Activated naive CD8-positive, alpha-beta T cell treated with anti-CD3 and anti-CD28 coated beads, Interleukin-2, amount 10 ng/mL, durations not matched to agents 7 days and 5 days (primary cell): ENCODE data around the gene FHIT. TPM values are rescaled to one million over a fixed set of nuclear protein-coding genes. Genes with fewer than 3 reads are reported as not detected.

Experiments used
- ATAC-seq: fragments of 150-1000 bp; cut with Tn5 transposase; one replicate; pipeline ENCODE4 v1.10.0; 2021; ENCODE audit warnings: low read depth, moderate library complexity
- POLR2A ChIA-PET: fragments of 350-600 bp; sonication (Branson Sonifier 250); formaldehyde crosslinking; loops from one replicate; lab custom pipeline; 2021; ENCODE audit warnings: antibody characterized with exemption; lab: Charles Lee
- DNase-seq: peaks from one replicate; pipeline ENCODE4 v3.0.0; 2021
- H3K27ac Mint-ChIP-seq: one replicate; pipeline ENCODE4 v1.8.0; 2022; ENCODE audit warnings: mild to moderate bottlenecking, mixed read lengths
- H3K27me3 Mint-ChIP-seq: one replicate; pipeline ENCODE4 v1.8.0; 2022; ENCODE audit warnings: mild to moderate bottlenecking, moderate library complexity, mixed read lengths
- H3K36me3 Mint-ChIP-seq: one replicate; pipeline ENCODE4 v1.8.0; 2021; ENCODE audit warnings: mild to moderate bottlenecking, mixed read lengths
- H3K4me1 Mint-ChIP-seq: one replicate; pipeline ENCODE4 v1.8.0; 2021; ENCODE audit warnings: mixed read lengths
- H3K4me3 Mint-ChIP-seq: one replicate; pipeline ENCODE4 v1.8.0; 2022; ENCODE audit warnings: mild to moderate bottlenecking, moderate library complexity, mixed read lengths
- H3K9me3 Mint-ChIP-seq: one replicate; pipeline ENCODE4 v1.8.0; 2021; ENCODE audit warnings: mixed read lengths
- total RNA-seq, 2 experiments: library from RNA; stranded (reverse); gene quantifications; one replicate each; pipeline ENCODE4 v1.2.3, GENCODE V29; 2021

Gene FHIT
- total RNA-seq, 2 experiments from 2014 or later = 3.7 to 5.8 TPM

DNA sequence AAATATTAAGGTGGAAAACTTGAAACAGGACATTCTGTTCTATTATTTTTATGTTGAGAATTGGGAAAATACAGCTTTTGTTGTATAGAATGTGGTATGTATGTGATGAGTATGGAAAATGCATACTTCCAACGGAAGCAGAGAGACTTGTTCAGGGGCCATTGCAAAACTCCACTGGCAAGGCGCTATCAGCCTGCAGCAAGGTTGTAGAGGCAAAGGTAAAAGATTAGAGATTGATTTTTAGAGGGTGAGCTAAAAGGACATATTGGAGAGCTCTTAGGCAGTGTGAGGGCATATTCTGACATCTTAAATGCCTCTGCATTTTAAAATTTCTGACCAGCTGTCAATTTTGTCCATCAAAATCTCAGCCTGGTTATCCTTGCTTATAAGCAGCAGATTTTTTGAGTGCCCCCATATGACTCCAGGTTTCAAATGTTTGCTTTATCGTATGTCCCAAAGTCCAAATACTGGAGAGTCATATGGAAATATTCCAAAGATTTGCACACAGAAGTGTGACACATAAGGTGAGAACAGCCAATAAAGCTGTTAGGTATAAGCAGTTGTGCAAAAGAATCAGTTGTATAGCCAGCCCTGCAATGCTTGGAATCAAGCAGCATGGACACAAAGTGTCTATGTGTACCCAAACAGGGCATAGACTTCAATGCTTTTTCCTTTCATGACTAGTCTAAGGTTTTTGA, 829.4 kb downstream of the FHIT start:
- peaks cover 4% of the 10 kb centered on the region for H3K9me3 Mint-ChIP-seq
- ATAC-seq (no peak), DNase-seq (no peak)
- H3K36me3 Mint-ChIP-seq = no peaks in the 10 kb centered on the region
- H3K27ac Mint-ChIP-seq = no peak overlapping the region
- H3K27me3 Mint-ChIP-seq = no peaks in the 10 kb centered on the region
- H3K4me3 Mint-ChIP-seq = no peak overlapping the region
- POLR2A ChIA-PET = no interaction called here
- no peaks in the 10 kb centered on the region for H3K4me1 Mint-ChIP-seq

GRCh38 chr3:60417576-60417975, 833.7 kb downstream of the FHIT start:
- Mint-ChIP-seq H3K36me3 (no peaks in the 10 kb centered on the region), H3K27ac (no peak overlapping the region), H3K9me3 (peaks cover 10% of the 10 kb centered on the region), H3K27me3 (no peaks in the 10 kb centered on the region), H3K4me1 (no peaks in the 10 kb centered on the region), H3K4me3 (no peak overlapping the region)
- POLR2A ChIA-PET = no interaction called here
- DNase-seq (no peak), ATAC-seq (no peak)

DNA sequence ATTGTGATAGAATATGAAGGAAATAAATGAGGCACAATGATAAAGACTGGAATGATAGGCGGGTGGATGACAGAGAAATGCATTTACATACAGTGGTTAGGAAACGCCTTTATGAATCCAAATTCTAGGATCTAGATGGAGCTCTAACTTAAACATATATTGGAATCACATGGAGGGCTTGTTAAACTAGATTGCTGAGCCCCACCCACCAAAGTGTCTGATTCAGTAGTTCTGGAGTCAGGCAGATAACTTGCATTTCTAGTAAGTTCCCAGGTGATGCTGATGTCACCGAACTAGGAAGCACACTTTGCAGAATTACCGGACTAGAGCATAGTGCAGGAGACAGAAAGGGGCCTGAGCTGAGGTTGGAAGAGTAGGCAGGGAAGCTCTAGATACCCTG, 837.2 kb downstream of the FHIT start:
- H3K4me3 Mint-ChIP-seq = no peak overlapping the region
- H3K4me1 Mint-ChIP-seq = no peaks in the 10 kb centered on the region
- ATAC-seq (no peak), DNase-seq (no peak)
- H3K27me3 Mint-ChIP-seq = peaks cover 2% of the 10 kb centered on the region
- H3K27ac Mint-ChIP-seq = no peak overlapping the region
- no peaks in the 10 kb centered on the region for H3K36me3 Mint-ChIP-seq
- H3K9me3 Mint-ChIP-seq = peaks cover 12% of the 10 kb centered on the region
- POLR2A ChIA-PET = no interaction called here

- Mint-ChIP-seq H3K27me3 (peaks cover 2% of the 10 kb centered on the region), H3K36me3 (no peaks in the 10 kb centered on the region), H3K27ac (no peak overlapping the region), H3K9me3 (peaks cover 12% of the 10 kb centered on the region), H3K4me1 (no peaks in the 10 kb centered on the region), H3K4me3 (no peak overlapping the region)
- no peak for DNase-seq
- POLR2A ChIA-PET = no interaction called here
- no peak for ATAC-seq
These were observed 837.7 kb downstream of the FHIT start for GRCh38 chr3:60413551-60413950.

GRCh38 chr3:60403866-60404265, 847.4 kb downstream of the FHIT start:
- H3K36me3 Mint-ChIP-seq = no peaks in the 10 kb centered on the region
- H3K4me1 Mint-ChIP-seq = no peaks in the 10 kb centered on the region
- no peaks in the 10 kb centered on the region for H3K27me3 Mint-ChIP-seq
- DNase-seq (no peak), ATAC-seq (no peak)
- H3K4me3 Mint-ChIP-seq = no peak overlapping the region
- POLR2A ChIA-PET = no interaction called here
- H3K9me3 Mint-ChIP-seq = peaks cover 9% of the 10 kb centered on the region
- H3K27ac Mint-ChIP-seq = no peak overlapping the region

- Mint-ChIP-seq H3K36me3 (no peaks in the 10 kb centered on the region), H3K27ac (no peak overlapping the region), H3K4me3 (no peak overlapping the region), H3K27me3 (no peaks in the 10 kb centered on the region), H3K4me1 (no peaks in the 10 kb centered on the region), H3K9me3 (peaks cover 8% of the 10 kb centered on the region)
- ATAC-seq (no peak), DNase-seq (no peak)
- POLR2A ChIA-PET = no interaction called here
These were observed 848.3 kb downstream of the FHIT start for GRCh38 chr3:60402931-60403330.

DNA sequence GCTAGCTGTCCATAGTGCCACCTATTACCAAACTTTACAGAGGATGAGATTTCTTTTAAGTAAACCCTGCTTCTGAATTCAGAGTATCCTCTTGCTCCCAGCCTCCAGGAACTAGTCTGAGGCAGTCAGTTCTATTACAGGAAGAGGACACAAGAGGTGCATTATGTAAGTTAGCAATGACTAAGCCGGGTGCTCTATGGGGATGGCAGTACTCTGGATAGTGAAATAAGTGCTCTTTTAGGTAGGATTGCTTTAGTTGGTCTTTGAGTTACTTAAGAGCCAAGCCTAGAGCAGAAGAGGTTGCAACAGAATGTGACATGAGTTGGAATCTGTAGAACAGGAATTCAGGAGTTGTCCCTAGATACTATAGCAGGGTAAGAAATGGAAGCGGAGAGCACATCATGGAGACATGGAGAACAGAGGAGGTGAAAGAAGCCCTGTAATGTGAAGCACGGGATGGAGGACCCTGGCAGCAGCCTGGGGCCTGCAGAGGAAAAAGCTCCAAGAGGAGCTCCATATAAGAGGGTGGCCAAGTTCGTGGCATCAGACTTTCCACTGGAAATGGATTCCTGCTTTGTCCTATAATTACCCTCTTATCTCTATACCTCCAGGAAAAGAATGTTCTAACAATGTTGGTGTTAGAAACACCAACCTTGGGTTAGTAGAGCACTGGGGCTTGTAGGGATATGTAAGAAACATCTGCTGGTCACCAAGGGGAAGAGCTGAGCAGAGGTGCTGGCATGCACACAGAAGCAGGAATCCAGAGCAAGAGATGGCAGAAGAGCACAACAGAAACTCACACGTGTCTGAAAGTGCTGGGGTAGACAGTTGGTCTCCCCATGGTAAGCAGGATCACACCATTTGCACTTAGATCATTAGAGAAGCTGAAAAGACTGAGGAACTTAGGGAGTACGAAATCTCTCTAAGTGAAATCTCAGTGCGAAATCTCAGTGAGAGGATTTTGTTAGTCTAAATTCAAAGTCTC, 851.1 kb downstream of the FHIT start:
- peaks cover 9% of the 10 kb centered on the region for H3K9me3 Mint-ChIP-seq
- H3K4me1 Mint-ChIP-seq = no peaks in the 10 kb centered on the region
- H3K27ac Mint-ChIP-seq = no peak overlapping the region
- POLR2A ChIA-PET = no interaction called here
- ATAC-seq = no peak
- no peaks in the 10 kb centered on the region for H3K27me3 Mint-ChIP-seq
- no peak overlapping the region for H3K4me3 Mint-ChIP-seq
- H3K36me3 Mint-ChIP-seq = no peaks in the 10 kb centered on the region
- DNase-seq = no peak

DNA sequence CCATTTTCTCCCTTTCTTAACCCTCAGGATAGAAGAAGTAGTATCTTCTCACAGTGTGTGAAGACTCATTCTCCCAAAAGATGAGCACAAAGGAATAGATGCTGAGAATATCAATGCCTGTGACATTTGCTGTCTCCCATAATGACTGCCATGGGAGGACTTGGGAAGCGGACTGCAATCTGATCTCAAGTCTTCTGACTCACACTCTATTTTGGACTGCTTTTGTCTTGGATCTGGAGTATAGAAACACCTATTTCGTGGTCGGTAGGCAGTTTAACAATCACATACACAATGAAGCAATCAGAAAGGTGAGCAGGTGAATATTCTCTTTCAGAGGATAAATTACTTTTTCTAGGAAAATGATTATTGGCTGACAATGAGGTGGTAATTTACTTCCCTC, 852.0 kb downstream of the FHIT start:
- DNase-seq = no peak
- no peaks in the 10 kb centered on the region for H3K27me3 Mint-ChIP-seq
- POLR2A ChIA-PET = no interaction called here
- no peaks in the 10 kb centered on the region for H3K4me1 Mint-ChIP-seq
- no peak overlapping the region for H3K27ac Mint-ChIP-seq
- no peak for ATAC-seq
- H3K9me3 Mint-ChIP-seq = peaks cover 9% of the 10 kb centered on the region
- no peak overlapping the region for H3K4me3 Mint-ChIP-seq
- no peaks in the 10 kb centered on the region for H3K36me3 Mint-ChIP-seq

DNA sequence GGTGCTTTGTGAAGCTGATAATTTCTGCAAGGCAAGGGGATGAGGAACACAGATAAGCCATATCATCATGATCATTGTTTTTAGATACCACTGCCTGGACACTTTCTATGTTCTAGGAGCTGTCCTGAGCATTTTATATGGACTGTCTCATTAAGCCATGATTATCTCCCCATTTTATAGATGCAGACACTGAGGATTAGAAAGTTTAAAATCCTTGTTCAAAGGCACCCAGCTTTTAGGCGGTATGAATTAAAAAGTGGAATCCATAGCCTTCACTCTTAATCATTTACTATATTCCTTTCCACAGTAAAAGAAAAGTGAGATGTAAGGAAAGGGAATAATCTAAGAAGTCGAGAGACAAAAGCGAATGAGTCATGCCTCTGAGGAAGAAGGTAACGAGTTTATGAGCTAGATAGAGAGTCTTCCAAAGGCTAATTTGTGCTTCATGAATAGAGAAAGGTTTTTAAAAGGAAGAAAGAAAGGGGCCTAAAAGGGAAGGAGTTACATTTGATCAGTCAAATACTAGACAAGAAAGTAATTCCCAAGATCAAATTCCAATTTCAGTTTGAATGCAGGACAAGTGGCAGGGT, 856.0 kb downstream of the FHIT start:
- Mint-ChIP-seq H3K4me1 (no peaks in the 10 kb centered on the region), H3K27me3 (no peaks in the 10 kb centered on the region), H3K36me3 (no peaks in the 10 kb centered on the region), H3K9me3 (peaks cover 8% of the 10 kb centered on the region), H3K4me3 (no peak overlapping the region), H3K27ac (no peak overlapping the region)
- POLR2A ChIA-PET = no interaction called here
- DNase-seq (no peak), ATAC-seq (no peak)

DNA sequence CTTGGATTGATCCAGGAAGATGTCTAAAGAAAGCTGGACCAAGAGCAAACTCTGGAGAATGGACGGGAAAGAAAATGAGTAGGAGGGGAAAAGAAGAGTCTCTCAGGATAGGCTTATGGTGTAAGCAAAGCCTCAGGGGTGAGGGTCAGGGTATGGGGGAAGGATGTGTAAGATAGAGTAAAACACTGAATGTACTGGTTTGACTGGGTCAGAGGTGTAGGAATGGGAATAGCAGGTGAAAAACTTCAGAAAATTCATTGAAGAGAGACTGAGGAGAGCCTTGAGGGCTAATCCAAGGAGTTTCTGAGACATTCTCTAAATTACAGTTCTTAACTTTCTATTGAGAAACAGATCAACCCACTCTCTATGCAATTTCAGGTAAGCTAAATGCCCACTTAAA, 857.3 kb downstream of the FHIT start:
- DNase-seq (no peak), ATAC-seq (no peak)
- no peak overlapping the region for H3K27ac Mint-ChIP-seq
- peaks cover 7% of the 10 kb centered on the region for H3K9me3 Mint-ChIP-seq
- POLR2A ChIA-PET = no interaction called here
- H3K27me3 Mint-ChIP-seq = no peaks in the 10 kb centered on the region
- H3K4me1 Mint-ChIP-seq = no peaks in the 10 kb centered on the region
- no peaks in the 10 kb centered on the region for H3K36me3 Mint-ChIP-seq
- H3K4me3 Mint-ChIP-seq = no peak overlapping the region

- H3K27me3 Mint-ChIP-seq = no peaks in the 10 kb centered on the region
- H3K27ac Mint-ChIP-seq = no peak overlapping the region
- peaks cover 7% of the 10 kb centered on the region for H3K9me3 Mint-ChIP-seq
- DNase-seq (no peak), ATAC-seq (no peak)
- H3K4me3 Mint-ChIP-seq = no peak overlapping the region
- POLR2A ChIA-PET = no interaction called here
- peaks cover 2% of the 10 kb centered on the region for H3K4me1 Mint-ChIP-seq
- no peaks in the 10 kb centered on the region for H3K36me3 Mint-ChIP-seq
These were observed 858.8 kb downstream of the FHIT start for GRCh38 chr3:60392501-60392900.

GRCh38 chr3:60391292-60391691, 860.0 kb downstream of the FHIT start:
- Mint-ChIP-seq H3K4me3 (no peak overlapping the region), H3K9me3 (peaks cover 11% of the 10 kb centered on the region), H3K27me3 (no peaks in the 10 kb centered on the region), H3K27ac (no peak overlapping the region), H3K36me3 (no peaks in the 10 kb centered on the region), H3K4me1 (peaks cover 3% of the 10 kb centered on the region)
- ATAC-seq (no peak), DNase-seq (no peak)
- POLR2A ChIA-PET = no interaction called here

DNA sequence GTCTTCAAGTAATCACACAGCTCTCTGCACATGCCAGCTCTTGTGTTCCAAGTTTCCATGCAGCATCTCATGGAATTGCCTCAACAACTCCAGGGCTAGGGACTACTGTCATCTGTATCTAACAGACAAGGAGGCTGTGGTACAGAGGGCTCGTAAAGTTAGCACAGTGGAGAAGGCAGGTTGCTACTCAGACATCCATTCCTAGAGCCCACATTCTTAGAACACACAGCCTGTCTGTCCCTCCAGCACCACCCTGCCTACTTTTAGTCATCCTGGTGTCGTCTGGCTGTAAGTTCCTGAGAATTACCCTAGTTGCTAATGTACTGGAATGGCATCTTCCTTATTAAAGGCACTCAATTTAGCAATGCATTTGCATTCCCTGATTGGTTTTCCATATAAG, 862.5 kb downstream of the FHIT start:
- Mint-ChIP-seq H3K27ac (no peak overlapping the region), H3K4me3 (no peak overlapping the region), H3K4me1 (peaks cover 3% of the 10 kb centered on the region), H3K9me3 (peaks cover 11% of the 10 kb centered on the region), H3K27me3 (no peaks in the 10 kb centered on the region), H3K36me3 (no peaks in the 10 kb centered on the region)
- POLR2A ChIA-PET = no interaction called here
- DNase-seq = no peak
- no peak for ATAC-seq
